Nephron progenitor cell (in vitro differentiated cells): ENCODE measurements around the gene NPTX1.

Experiments used
- DNase-seq: peaks from one replicate; pipeline ENCODE4 v3.0.0; 2021
- H3K27ac Mint-ChIP-seq: 2 replicates; pipeline ENCODE4 v1.8.0; 2021; ENCODE audit warnings: mild to moderate bottlenecking, moderate library complexity, mixed read lengths
- H3K27me3 Mint-ChIP-seq: 2 replicates; pipeline ENCODE4 v1.8.0; 2021; ENCODE audit warnings: mild to moderate bottlenecking, low read depth, mixed read lengths; ENCODE audit not compliant: poor library complexity
- H3K36me3 Mint-ChIP-seq: 2 replicates; pipeline ENCODE4 v1.8.0; 2021; ENCODE audit warnings: low read depth, mixed read lengths
- H3K4me1 Mint-ChIP-seq: 2 replicates; pipeline ENCODE4 v1.8.0; 2021; ENCODE audit warnings: mixed read lengths
- H3K4me3 Mint-ChIP-seq: 2 replicates; pipeline ENCODE4 v1.8.0; 2021; ENCODE audit warnings: mild to moderate bottlenecking, moderate library complexity, mixed read lengths
- H3K9me3 Mint-ChIP-seq: 2 replicates; pipeline ENCODE4 v1.8.0; 2021; ENCODE audit warnings: mild to moderate bottlenecking, moderate library complexity, mixed read lengths
- TF ChIP-seq, protein P1 (sequence below): fragments of 200-600 bp; sonication (generic); IDR thresholded peaks from 2 replicates; pipeline ENCODE4 v1.5.0; 2021; ENCODE audit warnings: antibody characterized with exemption

The NPTX1 gene

DNA sequence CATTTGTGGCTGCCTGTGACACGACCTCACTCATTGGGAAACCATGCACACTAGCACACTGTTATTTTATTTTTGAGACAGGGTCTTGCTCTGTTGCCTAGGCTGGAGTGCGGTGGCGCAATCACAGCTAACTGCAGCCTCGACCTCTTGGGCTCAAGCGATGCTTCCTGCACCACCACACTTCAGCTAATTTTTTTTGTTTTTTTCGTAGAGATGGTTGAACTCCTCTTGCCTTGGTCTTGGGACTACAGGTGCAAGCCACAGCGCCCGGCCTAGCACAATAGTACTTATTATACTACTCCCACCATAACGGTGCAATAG, 2.8 kb upstream of the NPTX1 start:
- TF ChIP-seq, protein P1, sequence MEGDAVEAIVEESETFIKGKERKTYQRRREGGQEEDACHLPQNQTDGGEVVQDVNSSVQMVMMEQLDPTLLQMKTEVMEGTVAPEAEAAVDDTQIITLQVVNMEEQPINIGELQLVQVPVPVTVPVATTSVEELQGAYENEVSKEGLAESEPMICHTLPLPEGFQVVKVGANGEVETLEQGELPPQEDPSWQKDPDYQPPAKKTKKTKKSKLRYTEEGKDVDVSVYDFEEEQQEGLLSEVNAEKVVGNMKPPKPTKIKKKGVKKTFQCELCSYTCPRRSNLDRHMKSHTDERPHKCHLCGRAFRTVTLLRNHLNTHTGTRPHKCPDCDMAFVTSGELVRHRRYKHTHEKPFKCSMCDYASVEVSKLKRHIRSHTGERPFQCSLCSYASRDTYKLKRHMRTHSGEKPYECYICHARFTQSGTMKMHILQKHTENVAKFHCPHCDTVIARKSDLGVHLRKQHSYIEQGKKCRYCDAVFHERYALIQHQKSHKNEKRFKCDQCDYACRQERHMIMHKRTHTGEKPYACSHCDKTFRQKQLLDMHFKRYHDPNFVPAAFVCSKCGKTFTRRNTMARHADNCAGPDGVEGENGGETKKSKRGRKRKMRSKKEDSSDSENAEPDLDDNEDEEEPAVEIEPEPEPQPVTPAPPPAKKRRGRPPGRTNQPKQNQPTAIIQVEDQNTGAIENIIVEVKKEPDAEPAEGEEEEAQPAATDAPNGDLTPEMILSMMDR = no peak
- H3K4me3 Mint-ChIP-seq = peak overlapping the region; percentile 52
- no peak for DNase-seq
- H3K4me1 Mint-ChIP-seq = peaks cover 12% of the 10 kb centered on the region
- no peaks in the 10 kb centered on the region for H3K9me3 Mint-ChIP-seq
- no peaks in the 10 kb centered on the region for H3K36me3 Mint-ChIP-seq
- peaks cover 82% of the 10 kb centered on the region for H3K27me3 Mint-ChIP-seq
- no peak overlapping the region for H3K27ac Mint-ChIP-seq

DNA sequence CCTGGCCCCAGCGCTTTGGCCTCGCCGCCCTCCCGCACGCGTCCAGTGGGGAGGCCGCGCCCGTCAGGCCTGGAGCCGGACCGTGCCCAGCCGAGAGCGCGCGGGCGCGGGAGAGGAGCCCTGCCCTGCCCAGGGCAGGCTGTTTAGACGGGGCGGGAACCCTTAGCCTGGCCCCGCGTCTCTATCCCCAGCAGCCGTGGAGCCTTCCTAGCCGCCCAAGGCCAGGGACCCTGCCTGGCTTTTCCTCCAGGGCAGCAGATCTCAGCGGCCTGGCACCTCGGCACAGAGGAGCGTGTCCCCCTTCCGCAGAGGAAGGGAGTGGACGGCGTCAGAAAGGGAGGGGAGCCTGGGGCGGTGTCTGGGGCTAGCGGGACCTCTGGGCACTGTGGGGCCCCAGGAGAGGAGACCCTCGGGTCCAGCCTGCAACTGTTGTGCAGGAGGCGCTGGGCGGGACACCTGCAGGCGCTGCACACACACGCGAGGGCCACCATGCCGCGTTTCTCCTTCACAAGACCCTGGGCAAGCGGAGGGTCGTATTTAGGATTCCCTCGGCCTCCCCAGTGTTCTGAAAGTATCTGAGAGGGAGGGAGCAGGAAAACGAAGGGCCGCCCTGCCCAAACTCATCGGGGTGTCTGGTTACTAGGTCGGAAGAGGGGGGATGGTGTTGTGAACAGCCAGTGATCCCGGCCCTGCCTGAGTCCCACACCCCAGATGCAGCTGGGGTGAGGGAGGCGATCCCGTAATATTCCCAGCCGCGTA, 2.3 kb upstream of the NPTX1 start:
- peak overlapping the region; percentile 52 for H3K4me3 Mint-ChIP-seq
- peaks cover 12% of the 10 kb centered on the region for H3K4me1 Mint-ChIP-seq
- TF ChIP-seq, protein P1 = no peak
- no peak overlapping the region for H3K27ac Mint-ChIP-seq
- H3K36me3 Mint-ChIP-seq = no peaks in the 10 kb centered on the region
- no peaks in the 10 kb centered on the region for H3K9me3 Mint-ChIP-seq
- peak; percentile 45 for DNase-seq
- H3K27me3 Mint-ChIP-seq = peaks cover 82% of the 10 kb centered on the region

DNA sequence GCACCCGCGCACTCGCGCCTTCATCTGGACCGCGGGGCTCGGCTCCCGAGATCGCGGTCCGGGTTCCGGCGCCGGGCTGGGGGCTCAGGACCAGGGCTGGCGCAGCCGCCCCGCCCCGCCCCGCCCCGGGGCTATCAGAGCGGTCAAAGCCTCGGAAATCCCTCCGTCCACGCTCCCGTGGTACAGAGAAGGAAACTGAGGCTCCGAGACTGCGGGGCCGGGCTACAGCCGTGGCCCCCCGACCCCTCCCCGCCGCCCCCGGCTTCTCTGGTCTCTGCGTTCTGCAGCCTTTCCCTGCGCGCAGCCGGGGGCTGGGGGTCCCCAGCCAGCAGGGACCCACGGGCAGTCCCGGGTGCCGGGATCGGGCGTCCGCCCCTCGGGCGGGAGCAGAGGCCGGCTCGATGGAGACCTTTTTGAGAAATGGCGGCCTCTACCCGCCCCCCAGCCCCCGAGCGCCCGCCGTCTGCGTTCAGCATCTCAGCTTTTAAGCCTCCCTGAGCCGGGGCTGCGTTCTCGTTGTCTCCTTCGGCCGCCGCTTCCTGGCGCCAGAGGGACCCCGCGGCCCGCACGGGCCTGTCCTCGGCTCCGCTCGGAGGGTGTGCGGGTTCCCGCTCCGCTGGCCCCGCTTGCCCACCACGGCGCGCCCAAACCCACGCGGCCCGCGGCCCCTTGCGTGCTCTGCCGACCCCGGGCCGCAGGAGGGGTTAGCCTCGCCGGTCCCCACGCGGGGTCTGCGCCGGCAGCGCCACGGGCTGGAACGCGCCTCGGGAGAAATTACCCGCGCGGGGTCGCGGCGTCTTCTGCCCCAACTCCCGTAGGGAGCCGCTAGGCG, 1.5 kb upstream of the NPTX1 start:
- no peak overlapping the region for H3K27ac Mint-ChIP-seq
- TF ChIP-seq, protein P1 = peak; percentile 25
- no peaks in the 10 kb centered on the region for H3K36me3 Mint-ChIP-seq
- H3K4me3 Mint-ChIP-seq = no peak overlapping the region
- no peaks in the 10 kb centered on the region for H3K9me3 Mint-ChIP-seq
- peaks cover 12% of the 10 kb centered on the region for H3K4me1 Mint-ChIP-seq
- DNase-seq = peak; percentile 78
- H3K27me3 Mint-ChIP-seq = peaks cover 82% of the 10 kb centered on the region

DNA sequence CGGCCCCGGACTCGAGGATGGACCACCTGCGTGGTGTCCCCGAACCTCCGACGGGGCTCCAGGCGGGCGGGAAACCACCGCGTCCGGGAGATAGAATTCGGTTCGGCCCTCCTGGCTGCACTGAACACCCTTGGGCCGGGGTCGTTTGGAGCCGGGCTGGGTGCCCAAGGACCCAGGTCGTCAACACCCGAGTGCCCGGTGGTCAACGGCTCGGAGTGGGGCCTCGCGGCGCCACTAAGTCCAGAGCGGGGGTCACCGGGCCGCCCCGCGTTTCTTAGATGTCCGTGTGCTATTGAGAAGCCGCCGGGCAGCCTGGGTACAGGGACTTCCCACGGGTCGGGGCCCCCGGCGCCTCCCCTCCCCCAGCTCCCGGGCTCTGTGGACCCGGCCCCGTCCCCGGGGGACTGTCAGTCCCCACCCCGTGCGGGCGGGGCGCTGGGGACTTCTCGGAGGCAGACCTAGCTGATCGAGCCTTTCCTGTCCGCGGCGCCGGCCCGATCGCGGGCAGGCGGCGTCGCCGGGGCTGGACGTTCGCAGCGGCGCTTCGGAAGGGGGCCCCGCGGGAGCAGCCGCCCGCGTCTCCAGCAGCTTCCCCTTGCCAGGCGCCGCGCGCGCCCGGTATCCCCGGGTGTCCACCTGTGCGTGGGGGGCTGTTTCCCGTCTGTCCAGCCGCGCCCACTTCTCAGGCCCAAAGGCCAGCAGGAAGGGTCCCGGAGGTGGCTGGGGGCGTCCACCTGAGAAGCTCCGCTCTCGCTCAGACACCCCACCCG, 655 bp upstream of the NPTX1 start:
- no peak overlapping the region for H3K27ac Mint-ChIP-seq

DNA sequence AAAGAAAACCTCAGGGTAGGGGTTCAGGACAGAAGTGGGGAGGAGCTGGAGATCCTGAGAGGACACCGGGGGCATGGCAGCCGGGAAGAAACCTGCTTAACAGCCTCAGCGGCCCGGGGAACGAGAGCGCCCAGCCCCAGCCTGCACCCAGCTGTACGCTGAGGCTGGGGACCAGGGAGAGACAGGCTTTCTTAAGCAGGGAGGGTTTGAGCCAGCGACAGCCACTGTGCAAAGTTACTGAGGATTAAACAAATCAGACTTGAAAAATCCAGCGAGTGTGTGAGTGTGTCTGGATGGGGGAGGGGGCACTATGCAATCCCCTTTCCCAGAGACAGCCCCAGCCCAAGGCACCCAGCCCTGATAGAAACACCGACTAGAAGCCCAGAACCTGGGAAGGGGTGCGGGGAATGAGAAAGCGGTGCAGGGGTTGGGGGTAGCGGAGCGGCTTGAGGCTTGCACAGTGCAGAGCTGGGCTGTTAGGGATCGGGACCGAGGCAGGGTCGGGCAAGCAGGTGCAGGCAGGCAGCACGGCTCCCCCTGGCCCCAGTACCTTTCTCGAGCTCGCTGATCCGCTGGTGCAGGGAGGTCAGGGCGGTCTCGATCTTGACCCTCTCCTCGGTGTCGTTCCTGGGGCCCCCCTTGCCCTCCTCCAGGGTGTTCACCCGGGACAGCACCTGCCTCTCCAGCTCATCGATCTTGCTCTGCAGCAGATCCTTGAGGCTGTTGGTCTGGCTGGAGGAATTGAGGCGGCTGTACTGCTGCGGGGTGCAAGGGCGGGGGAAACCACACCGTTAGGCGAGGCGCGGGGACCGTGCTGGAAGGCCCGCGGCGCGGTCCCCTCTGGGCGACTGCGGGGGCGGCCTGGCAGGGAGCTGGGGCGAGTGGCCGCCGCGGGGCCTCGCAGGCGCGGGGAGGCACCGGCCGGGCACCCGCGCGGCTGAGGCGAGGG, 1.2 kb downstream of the NPTX1 start:
- peak; percentile 30 for DNase-seq
- no peak overlapping the region for H3K27ac Mint-ChIP-seq
- H3K27me3 Mint-ChIP-seq = peaks cover 82% of the 10 kb centered on the region
- TF ChIP-seq, protein P1 = no peak
- peak overlapping the region; percentile 67 for H3K4me3 Mint-ChIP-seq
- H3K4me1 Mint-ChIP-seq = peaks cover 12% of the 10 kb centered on the region
- H3K9me3 Mint-ChIP-seq = no peaks in the 10 kb centered on the region
- no peaks in the 10 kb centered on the region for H3K36me3 Mint-ChIP-seq

More for the DNA sequence above, 655 bp upstream of the NPTX1 start:
- Mint-ChIP-seq H3K4me3 (no peak overlapping the region), H3K9me3 (no peaks in the 10 kb centered on the region), H3K36me3 (no peaks in the 10 kb centered on the region), H3K4me1 (peaks cover 12% of the 10 kb centered on the region), H3K27me3 (peaks cover 82% of the 10 kb centered on the region)
- DNase-seq = peak; percentile 47
- TF ChIP-seq, protein P1 = no peak
